ENCODE results near the gene VN1R2. TPM values are rescaled to one million over a fixed set of nuclear protein-coding genes. Genes with fewer than 3 reads are reported as not detected.

The VN1R2 gene
- total RNA-seq, 1 experiment from 2014 or later = not detected

- no TSS peak for BruUV-seq (replicated peaks)
- Histone ChIP-seq H3K79me2 (ENCODE audit: low read depth) (no peaks in the 10 kb centered on the region), H4K20me1 (ENCODE audit: insufficient read depth) (no peaks in the 10 kb centered on the region), H3K9me3 (ENCODE audit: insufficient read depth, low read depth) (peaks cover 35% of the 10 kb centered on the region), H3K9me2 (ENCODE audit: insufficient read depth) (no peaks in the 10 kb centered on the region), H3K4me1 (replicated peaks; ENCODE audit: insufficient read depth) (no peaks in the 10 kb centered on the region), H3F3A (ENCODE audit: insufficient read depth, low read depth) (no peaks in the 10 kb centered on the region), H3K4me2 (no peak overlapping the region), H3K36me3 (ENCODE audit: low read depth) (no peaks in the 10 kb centered on the region), H3K4me3 (no peak overlapping the region), H3K27me3 (ENCODE audit: insufficient read depth, low read depth) (no peaks in the 10 kb centered on the region), H2AFZ (no peak overlapping the region), H3K27ac (no peak overlapping the region)
- CTCF ChIA-PET = no interaction called here
- DNase-seq = no peak
- intact Hi-C loops (cut with micrococcal nuclease; ENCODE audit: unreplicated experiment) = no loop called here
- TF ChIP-seq, protein P1, sequence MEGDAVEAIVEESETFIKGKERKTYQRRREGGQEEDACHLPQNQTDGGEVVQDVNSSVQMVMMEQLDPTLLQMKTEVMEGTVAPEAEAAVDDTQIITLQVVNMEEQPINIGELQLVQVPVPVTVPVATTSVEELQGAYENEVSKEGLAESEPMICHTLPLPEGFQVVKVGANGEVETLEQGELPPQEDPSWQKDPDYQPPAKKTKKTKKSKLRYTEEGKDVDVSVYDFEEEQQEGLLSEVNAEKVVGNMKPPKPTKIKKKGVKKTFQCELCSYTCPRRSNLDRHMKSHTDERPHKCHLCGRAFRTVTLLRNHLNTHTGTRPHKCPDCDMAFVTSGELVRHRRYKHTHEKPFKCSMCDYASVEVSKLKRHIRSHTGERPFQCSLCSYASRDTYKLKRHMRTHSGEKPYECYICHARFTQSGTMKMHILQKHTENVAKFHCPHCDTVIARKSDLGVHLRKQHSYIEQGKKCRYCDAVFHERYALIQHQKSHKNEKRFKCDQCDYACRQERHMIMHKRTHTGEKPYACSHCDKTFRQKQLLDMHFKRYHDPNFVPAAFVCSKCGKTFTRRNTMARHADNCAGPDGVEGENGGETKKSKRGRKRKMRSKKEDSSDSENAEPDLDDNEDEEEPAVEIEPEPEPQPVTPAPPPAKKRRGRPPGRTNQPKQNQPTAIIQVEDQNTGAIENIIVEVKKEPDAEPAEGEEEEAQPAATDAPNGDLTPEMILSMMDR (conservative IDR thresholded peaks at IDR 0.05) = no peak
- TF ChIP-seq EZH2 (IDR thresholded peaks at IDR 0.05; ENCODE audit: low read depth) = no peak
- POLR2A ChIA-PET (ENCODE audit: unreplicated experiment) = no interaction called here
Measured at GRCh38 chr19:53224606-53225005, 33.5 kb upstream of the VN1R2 start.

DNA sequence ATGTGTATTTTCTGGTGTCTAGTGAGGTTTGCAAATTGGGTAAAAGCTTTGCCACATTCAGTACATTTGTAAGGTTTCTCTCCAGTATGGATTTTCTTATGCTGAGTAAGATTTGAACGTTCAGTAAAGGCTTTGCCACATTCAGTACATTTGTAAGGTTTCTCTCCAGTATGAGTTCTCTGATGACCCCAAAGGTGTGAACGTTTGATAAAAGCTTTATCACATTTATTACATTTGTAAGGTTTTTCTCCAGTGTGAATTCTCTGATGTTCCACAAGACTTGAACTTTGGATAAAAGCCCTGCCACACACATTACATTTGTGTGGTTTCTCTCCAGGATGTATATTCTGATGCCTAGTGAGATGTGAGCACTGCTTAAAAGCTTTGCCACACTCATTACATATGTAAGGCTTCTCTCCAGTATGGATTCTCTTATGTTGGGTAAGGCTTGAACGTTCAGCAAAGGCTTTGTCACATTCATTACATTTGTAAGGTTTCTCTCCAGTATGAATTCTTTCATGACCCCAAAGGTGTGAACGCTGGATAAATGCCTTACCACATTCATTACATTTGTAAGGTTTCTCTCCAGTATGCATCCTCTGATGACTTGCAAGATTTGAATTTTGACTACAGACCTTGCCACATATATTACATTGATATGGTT is 20.8 kb upstream of the VN1R2 start:
- ChIA-PET POLR2A (ENCODE audit: unreplicated experiment) (no interaction called here), CTCF (no interaction called here)
- Histone ChIP-seq H4K20me1 (ENCODE audit: insufficient read depth) (no peaks in the 10 kb centered on the region), H3K9me2 (ENCODE audit: insufficient read depth) (no peaks in the 10 kb centered on the region), H3F3A (ENCODE audit: insufficient read depth, low read depth) (no peaks in the 10 kb centered on the region), H3K27me3 (ENCODE audit: insufficient read depth, low read depth) (no peaks in the 10 kb centered on the region), H3K9me3 (ENCODE audit: insufficient read depth, low read depth) (peaks cover 37% of the 10 kb centered on the region), H3K27ac (no peak overlapping the region), H3K79me2 (ENCODE audit: low read depth) (no peaks in the 10 kb centered on the region), H3K4me1 (replicated peaks; ENCODE audit: insufficient read depth) (no peaks in the 10 kb centered on the region), H3K4me3 (no peak overlapping the region), H2AFZ (no peak overlapping the region), H3K4me2 (no peak overlapping the region), H3K36me3 (ENCODE audit: low read depth) (0 out of 2 replicates have a peak, but pooled peaks cover 4% of the 10 kb centered on the region)
- DNase-seq = no peak
- intact Hi-C loops (cut with micrococcal nuclease; ENCODE audit: unreplicated experiment) = no loop called here
- no TSS peak for BruUV-seq (replicated peaks)
- TF ChIP-seq, protein P1 (conservative IDR thresholded peaks at IDR 0.05) = no peak
- no peak for TF ChIP-seq EZH2 (IDR thresholded peaks at IDR 0.05; ENCODE audit: low read depth)

- no peak for DNase-seq
- Histone ChIP-seq H3K4me3 (no peak overlapping the region), H4K20me1 (ENCODE audit: insufficient read depth) (no peaks in the 10 kb centered on the region), H3K4me2 (no peak overlapping the region), H3K27ac (no peak overlapping the region), H3K4me1 (replicated peaks; ENCODE audit: insufficient read depth) (no peaks in the 10 kb centered on the region), H3K36me3 (ENCODE audit: low read depth) (0 out of 2 replicates have a peak, but pooled peaks cover 12% of the 10 kb centered on the region), H2AFZ (no peak overlapping the region), H3K9me2 (ENCODE audit: insufficient read depth) (no peaks in the 10 kb centered on the region), H3K79me2 (ENCODE audit: low read depth) (no peaks in the 10 kb centered on the region), H3F3A (ENCODE audit: insufficient read depth, low read depth) (no peaks in the 10 kb centered on the region), H3K9me3 (ENCODE audit: insufficient read depth, low read depth) (peaks cover 46% of the 10 kb centered on the region), H3K27me3 (ENCODE audit: insufficient read depth, low read depth) (no peaks in the 10 kb centered on the region)
- BruUV-seq (replicated peaks) = no TSS peak
- no peak for TF ChIP-seq EZH2 (IDR thresholded peaks at IDR 0.05; ENCODE audit: low read depth)
- TF ChIP-seq, protein P1 (conservative IDR thresholded peaks at IDR 0.05) = no peak
- intact Hi-C loops (cut with micrococcal nuclease; ENCODE audit: unreplicated experiment) = no loop called here
- ChIA-PET POLR2A (ENCODE audit: unreplicated experiment) (no interaction called here), CTCF (no interaction called here)
Measured at GRCh38 chr19:53246498-53246897, 11.6 kb upstream of the VN1R2 start.
